Measurements from ENCODE around the gene YARS2.
A peak's percentile ranks its signal among the peaks of the same experiment; 100 is the strongest.

The YARS2 gene

GRCh38 chr12:32755654-32756475 is at the start of gene YARS2:
TSS of gene YARS2 (minus strand) at chr12:32755897. CDS start at chr12:32755874, 23 bp downstream.
- DNase-seq: peak; percentile 96

GRCh38 chr12:32804301-32804700 is 48.6 kb upstream of the YARS2 start:
- DNase-seq: no peak

- DNase-seq: no peak
Observed at GRCh38 chr12:32801269-32801980, 45.7 kb upstream of the YARS2 start.

GRCh38 chr12:32794281-32794680 is 38.6 kb upstream of the YARS2 start:
- no peak for DNase-seq

- DNase-seq: no peak
Observed at GRCh38 chr12:32789916-32790315, 34.2 kb upstream of the YARS2 start.

GRCh38 chr12:32789446-32789845 is 33.7 kb upstream of the YARS2 start:
- DNase-seq: no peak

- DNase-seq: no peak
Observed at GRCh38 chr12:32788405-32788804, 32.7 kb upstream of the YARS2 start.

- DNase-seq: no peak
Observed at GRCh38 chr12:32785557-32785956, 29.9 kb upstream of the YARS2 start.

- DNase-seq: no peak
Observed at GRCh38 chr12:32783029-32783428, 27.3 kb upstream of the YARS2 start.

- no peak for DNase-seq
Observed at GRCh38 chr12:32780071-32780470, 24.4 kb upstream of the YARS2 start.

- no peak for DNase-seq
Observed at GRCh38 chr12:32777691-32778175, 22.0 kb upstream of the YARS2 start.

- no peak for DNase-seq
Observed at GRCh38 chr12:32777159-32777558, 21.5 kb upstream of the YARS2 start.

GRCh38 chr12:32776258-32776657 is 20.6 kb upstream of the YARS2 start:
- no peak for DNase-seq

- DNase-seq: no peak
Observed at GRCh38 chr12:32773691-32774090, 18.0 kb upstream of the YARS2 start.

GRCh38 chr12:32770141-32770540 is 14.4 kb upstream of the YARS2 start:
- DNase-seq: no peak

- DNase-seq: no peak
Observed at GRCh38 chr12:32768518-32768917, 12.8 kb upstream of the YARS2 start.

GRCh38 chr12:32765906-32766305 is 10.2 kb upstream of the YARS2 start:
- DNase-seq: no peak

GRCh38 chr12:32761716-32762115 is 6.0 kb upstream of the YARS2 start:
- DNase-seq: no peak

GRCh38 chr12:32757157-32757556 is 1.5 kb upstream of the YARS2 start:
- DNase-seq: no peak

- DNase-seq: no peak
Observed at GRCh38 chr12:32756476-32757066, 874 bp upstream of the YARS2 start.

GRCh38 chr12:32755051-32755653 is 545 bp downstream of the YARS2 start:
- DNase-seq: peak; percentile 66

GRCh38 chr12:32754111-32754510 is 1.6 kb downstream of the YARS2 start:
- no peak for DNase-seq

- no peak for DNase-seq
Observed at GRCh38 chr12:32753605-32754004, 2.1 kb downstream of the YARS2 start.
